ENCODE results near the gene DENND2D.

Gene DENND2D

DNA sequence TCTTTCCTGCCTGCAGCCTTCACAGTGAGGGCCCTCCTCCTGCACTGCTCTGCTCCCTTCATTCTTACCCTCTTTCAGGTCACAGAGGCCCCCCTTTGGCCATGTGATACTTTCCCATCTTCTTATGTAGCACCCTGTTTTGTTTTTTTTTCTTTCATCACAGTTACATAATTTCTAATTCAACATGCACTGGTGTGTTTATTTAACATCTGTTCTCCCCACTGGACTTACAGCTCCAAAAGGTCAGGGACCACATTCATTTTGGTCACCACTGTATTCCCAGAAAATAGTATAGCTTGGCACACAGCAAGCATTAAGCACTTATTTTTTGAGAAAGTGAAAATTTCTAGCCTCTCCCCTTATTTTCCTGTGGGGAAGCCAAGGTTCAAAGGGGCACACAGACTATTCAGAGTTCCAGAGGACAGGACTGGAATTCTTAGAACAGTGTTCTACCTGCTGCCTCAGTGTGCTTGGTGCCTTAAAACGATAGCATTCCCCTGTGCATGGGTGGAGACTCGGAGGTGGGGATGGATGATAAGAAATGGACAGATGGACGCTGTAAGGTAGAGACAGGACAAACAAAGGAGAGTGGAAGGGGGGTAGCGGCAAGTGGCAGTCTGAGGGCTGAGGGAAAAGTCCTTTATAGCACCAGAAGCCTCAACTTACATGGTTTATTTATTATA lies 5.3 kb downstream of the DENND2D start:
- no peak for DNase-seq (ENCODE audit: low spot score)
- in situ Hi-C loops (cut with MboI; ENCODE audit: low pct_unique_long_range_greater_than_20kb, low sequenced_read_pairs, unreplicated experiment): no loop called here
- TF ChIP-seq CTCF (IDR thresholded peaks at IDR 0.05; ENCODE audit: extremely low read depth, insufficient read depth, missing control alignments): no peak

- TF ChIP-seq CTCF (IDR thresholded peaks at IDR 0.05; ENCODE audit: extremely low read depth, insufficient read depth, missing control alignments): no peak
- no peak for DNase-seq (ENCODE audit: low spot score)
- in situ Hi-C loops (cut with MboI; ENCODE audit: low pct_unique_long_range_greater_than_20kb, low sequenced_read_pairs, unreplicated experiment): no loop called here
These were observed 6.5 kb downstream of the DENND2D start for GRCh38 chr1:111193712-111194480.

DNA sequence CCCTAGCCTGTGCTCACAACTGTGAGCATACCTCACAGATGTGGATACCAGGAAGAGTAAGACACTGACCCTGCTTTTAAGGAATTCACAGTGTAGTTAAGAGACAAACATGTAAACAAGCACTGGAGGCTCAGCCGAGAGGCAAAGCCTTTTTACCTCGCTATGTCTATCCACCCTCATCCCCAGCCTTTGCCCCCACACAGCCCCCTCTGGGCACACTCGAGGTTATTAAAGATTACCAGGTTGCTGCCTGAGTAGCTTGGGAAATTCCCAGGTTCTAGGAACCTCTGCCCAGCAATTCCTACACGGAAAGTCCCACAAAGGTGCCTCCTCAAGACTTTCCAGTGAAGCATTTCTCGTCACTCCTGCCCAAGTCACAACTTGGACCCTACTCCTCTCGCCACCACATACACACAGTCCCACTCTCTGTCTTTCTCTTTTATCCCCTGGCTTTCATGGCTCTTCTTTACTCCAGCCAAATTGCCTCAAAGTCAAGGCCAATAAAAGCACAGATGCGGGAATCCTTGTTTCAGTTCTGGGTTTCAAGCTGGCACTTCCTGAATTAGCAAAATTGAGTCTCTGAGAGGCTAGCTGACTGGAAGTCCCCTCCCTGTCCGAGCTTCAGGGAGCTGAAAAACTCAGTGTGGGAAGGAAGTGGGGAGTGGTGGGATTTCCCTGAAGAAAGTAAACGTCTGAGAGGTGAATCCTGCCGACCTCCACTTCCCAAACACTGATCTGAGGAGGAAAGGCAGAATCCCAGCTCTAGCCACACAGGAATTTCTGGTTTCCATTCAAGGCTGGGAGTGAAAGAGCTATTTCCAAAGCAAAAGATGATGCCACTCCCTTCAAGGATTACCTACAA lies 7.6 kb downstream of the DENND2D start:
- TF ChIP-seq CTCF (IDR thresholded peaks at IDR 0.05; ENCODE audit: extremely low read depth, insufficient read depth, missing control alignments): no peak
- in situ Hi-C loops (cut with MboI; ENCODE audit: low pct_unique_long_range_greater_than_20kb, low sequenced_read_pairs, unreplicated experiment): no loop called here
- no peak for DNase-seq (ENCODE audit: low spot score)

DNA sequence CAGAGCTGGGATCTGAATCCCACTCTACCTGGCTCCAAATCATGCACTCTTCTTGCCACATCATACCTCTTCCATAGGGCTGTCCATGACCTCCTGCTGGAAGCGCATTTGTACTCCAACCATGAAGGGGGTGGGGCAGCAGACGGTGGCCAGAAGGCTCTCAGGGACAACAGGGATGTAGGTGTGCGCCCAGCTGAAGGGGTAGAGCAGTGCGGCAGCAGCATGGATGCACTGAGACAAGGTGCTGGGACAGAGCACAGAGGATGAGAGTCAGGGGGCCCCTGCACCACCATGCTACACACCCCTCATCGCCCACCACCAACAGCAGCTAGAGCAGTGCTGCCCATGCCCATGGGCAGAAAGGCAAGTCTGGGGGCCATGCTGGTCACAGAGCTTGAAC lies 8.4 kb downstream of the DENND2D start:
- TF ChIP-seq CTCF (IDR thresholded peaks at IDR 0.05; ENCODE audit: extremely low read depth, insufficient read depth, missing control alignments): no peak
- in situ Hi-C loops (cut with MboI; ENCODE audit: low pct_unique_long_range_greater_than_20kb, low sequenced_read_pairs, unreplicated experiment): no loop called here
- DNase-seq (ENCODE audit: low spot score): no peak

GRCh38 chr1:111191496-111191895 lies 8.9 kb downstream of the DENND2D start:
- DNase-seq (ENCODE audit: low spot score): no peak
- in situ Hi-C loops (cut with MboI; ENCODE audit: low pct_unique_long_range_greater_than_20kb, low sequenced_read_pairs, unreplicated experiment): no loop called here
- no peak for TF ChIP-seq CTCF (IDR thresholded peaks at IDR 0.05; ENCODE audit: extremely low read depth, insufficient read depth, missing control alignments)

DNA sequence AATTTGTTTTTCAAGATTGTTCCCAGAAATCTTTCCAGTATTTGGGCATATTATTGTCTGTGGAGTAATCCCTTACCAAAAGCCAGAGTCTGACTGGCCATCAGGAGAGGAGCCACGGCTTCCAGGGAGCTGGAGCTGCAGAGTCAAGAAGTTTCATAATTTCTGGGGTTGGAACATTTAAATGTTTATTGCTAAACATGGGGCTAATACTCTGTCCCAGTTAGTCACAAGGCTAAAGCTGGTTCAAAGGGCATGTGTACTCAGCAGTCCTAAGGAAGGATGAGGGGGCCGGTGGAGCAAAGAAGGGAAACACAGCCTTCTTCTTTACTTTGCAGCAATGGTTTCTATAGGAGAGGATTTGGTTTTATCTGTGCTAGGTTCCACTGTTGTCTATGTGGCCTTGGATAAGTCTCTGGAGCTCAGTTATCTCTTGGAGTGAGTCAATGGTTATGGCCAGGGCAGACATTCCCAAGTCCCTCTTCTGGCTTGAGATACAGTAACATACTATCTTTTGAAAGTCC lies 9.5 kb downstream of the DENND2D start:
- DNase-seq (ENCODE audit: low spot score): no peak
- in situ Hi-C loops (cut with MboI; ENCODE audit: low pct_unique_long_range_greater_than_20kb, low sequenced_read_pairs, unreplicated experiment): no loop called here
- no peak for TF ChIP-seq CTCF (IDR thresholded peaks at IDR 0.05; ENCODE audit: extremely low read depth, insufficient read depth, missing control alignments)
